ENCODE results near the gene PATE1.

GRCh38 chr11:125778728-125779127 is 32.6 kb downstream of the PATE1 start, which contains the start of gene PATE2:
- no peak for TF ChIP-seq CTCF (IDR thresholded peaks at IDR 0.05)
- TF ChIP-seq POLR2A (IDR thresholded peaks at IDR 0.05) = no peak
